GM19035 (cell line): ENCODE results near the gene PEPD.

Experiments used
- ATAC-seq: cut with Tn5 transposase; IDR thresholded peaks from one replicate; pipeline ENCODE4 v1.9.1; 2021; ENCODE audit not compliant: unreplicated experiment

Gene PEPD

GRCh38 chr19:33440682-33441081 lies 80.9 kb downstream of the PEPD start:
- no peak for ATAC-seq

GRCh38 chr19:33440241-33440640 lies 81.3 kb downstream of the PEPD start:
- no peak for ATAC-seq

- ATAC-seq: no peak
Measured at GRCh38 chr19:33438987-33439781, 82.4 kb downstream of the PEPD start.

GRCh38 chr19:33437821-33438671 lies 83.5 kb downstream of the PEPD start:
- no peak for ATAC-seq

- no peak for ATAC-seq
Measured at GRCh38 chr19:33437393-33437820, 84.2 kb downstream of the PEPD start.

- no peak for ATAC-seq
Measured at GRCh38 chr19:33436360-33437345, 84.9 kb downstream of the PEPD start.

GRCh38 chr19:33435706-33436359 lies 85.8 kb downstream of the PEPD start:
- no peak for ATAC-seq

- no peak for ATAC-seq
Measured at GRCh38 chr19:33434886-33435705, 86.5 kb downstream of the PEPD start.

GRCh38 chr19:33434069-33434885 lies 87.3 kb downstream of the PEPD start:
- no peak for ATAC-seq

GRCh38 chr19:33432446-33433170 lies 89.0 kb downstream of the PEPD start:
- no peak for ATAC-seq

GRCh38 chr19:33432015-33432414 lies 89.6 kb downstream of the PEPD start:
- ATAC-seq: no peak

- no peak for ATAC-seq
Measured at GRCh38 chr19:33430674-33431277, 90.8 kb downstream of the PEPD start.

- no peak for ATAC-seq
Measured at GRCh38 chr19:33429891-33430673, 91.5 kb downstream of the PEPD start.

- ATAC-seq: no peak
Measured at GRCh38 chr19:33428627-33429125, 92.9 kb downstream of the PEPD start.

- no peak for ATAC-seq
Measured at GRCh38 chr19:33427801-33428626, 93.6 kb downstream of the PEPD start.
